PFSK-1 (cell line): Measurements from ENCODE around the gene XPOT.

Source experiments
- POLR2AphosphoS5 ChIP-seq: IDR thresholded peaks from 2 replicates; pipeline ENCODE4 v1.6.1; 2012; ENCODE audit warnings: low read depth, mild to moderate bottlenecking, control low read depth, low read length, moderate library complexity
- REST ChIP-seq, 2 experiments: IDR thresholded peaks; 2 replicates each; pipeline versions ENCODE4 v1.6.1 to v1.8.0; 2011 to 2012; ENCODE audit warnings: low read depth in 2 of 2, low read length in 2 of 2, control low read depth in 1 of 2, inconsistent platforms in 1 of 2, mild to moderate bottlenecking in 1 of 2, moderate library complexity in 1 of 2; ENCODE audit not compliant: insufficient read depth in 1 of 2
- TAF1 ChIP-seq: IDR thresholded peaks from 2 replicates; pipeline ENCODE4 v1.6.1; 2012; ENCODE audit warnings: low read length, control low read depth, borderline replicate concordance; ENCODE audit not compliant: insufficient read depth

- TF ChIP-seq POLR2AphosphoS5 (no peak), REST (IDR thresholded peaks at IDR 0.05; ENCODE audit: insufficient read depth in 1 of 2, low read depth in 2 of 2, low read length in 2 of 2) (no peak), TAF1 (no peak)
These were observed 23.8 kb downstream of the XPOT start for GRCh38 chr12:64427988-64428387.
